GM12878 (cell line): ENCODE data around the gene GLB1L3.

Experiments used
- BMI1 ChIP-seq: fragments of 450-650 bp; IDR thresholded peaks from 2 replicates; pipeline ENCODE4 v1.6.1; 2016; ENCODE audit warnings: mild to moderate bottlenecking, moderate library complexity, borderline replicate concordance
- CHD1 ChIP-seq: IDR thresholded peaks from 2 replicates; pipeline ENCODE4 v1.6.1; 2012; ENCODE audit warnings: low read depth, low read length, improper control_type of control experiment
- CREM ChIP-seq: IDR thresholded peaks from 2 replicates; pipeline ENCODE4 v1.6.1; 2014; ENCODE audit warnings: antibody characterized with exemption, low read depth
- EZH2 ChIP-seq: IDR thresholded peaks from 2 replicates; pipeline ENCODE4 v1.6.1; 2012; ENCODE audit warnings: low read depth, mild to moderate bottlenecking, control low read depth, inconsistent platforms, low read length, borderline replicate concordance; ENCODE audit not compliant: control insufficient read depth
- NR2C1 ChIP-seq: fragments of 450-650 bp; IDR thresholded peaks from 2 replicates; pipeline ENCODE4 v1.6.1; 2017; ENCODE audit warnings: antibody characterized with exemption, mild to moderate bottlenecking, moderate library complexity
- POLR2AphosphoS5 ChIP-seq: IDR thresholded peaks from 2 replicates; pipeline ENCODE4 v1.6.1; 2011; ENCODE audit warnings: mild to moderate bottlenecking, low read length, inconsistent platforms
- RAD21 ChIP-seq: IDR thresholded peaks from 2 replicates; pipeline ENCODE4 v1.6.1; 2011; ENCODE audit warnings: mild to moderate bottlenecking, low read depth, low read length, moderate library complexity; ENCODE audit not compliant: insufficient read depth
- RCOR1 ChIP-seq: conservative IDR thresholded peaks from 2 replicates; pipeline ENCODE4 v1.6.1; 2012; ENCODE audit warnings: low read depth, low read length, improper control_type of control experiment
- ZBED1 ChIP-seq: IDR thresholded peaks from 2 replicates; pipeline ENCODE4 v1.6.1; 2016; ENCODE audit warnings: borderline replicate concordance
- ZNF207 ChIP-seq: fragments of 450-650 bp; IDR thresholded peaks from 2 replicates; pipeline ENCODE4 v1.6.1; 2014; ENCODE audit warnings: antibody characterized with exemption, mild to moderate bottlenecking, borderline replicate concordance
- TF ChIP-seq, protein P1 (sequence below): IDR thresholded peaks from 2 replicates; pipeline ENCODE4 v1.6.1; 2011; ENCODE audit warnings: borderline replicate concordance, low read depth, mild to moderate bottlenecking, moderate library complexity, mixed read lengths, low read length; ENCODE audit not compliant: insufficient read depth; ENCODE audit errors: extremely low read length
- TF ChIP-seq, protein P2 (sequence below): IDR thresholded peaks from 2 replicates; pipeline ENCODE4 v1.6.1; 2011; ENCODE audit warnings: low read depth, mild to moderate bottlenecking, low read length, moderate library complexity, borderline replicate concordance; ENCODE audit errors: extremely low read depth
- TF ChIP-seq, protein P3 (sequence below): fragments of 450-650 bp; IDR thresholded peaks from 2 replicates; pipeline ENCODE4 v1.6.1; 2018; ENCODE audit warnings: borderline replicate concordance, mild to moderate bottlenecking; ENCODE audit not compliant: partially characterized antibody
- TF ChIP-seq, protein P4 (sequence below), 3 experiments: IDR thresholded peaks in 2 of 3; conservative IDR thresholded peaks in 1 of 3; 2 replicates each; pipeline ENCODE4 v1.5.1; 2011; ENCODE audit warnings: low read depth in 3 of 3, low read length in 3 of 3, mild to moderate bottlenecking in 3 of 3, control low read depth in 2 of 3, moderate library complexity in 2 of 3, inconsistent platforms in 1 of 3, mixed read lengths in 1 of 3; ENCODE audit not compliant: control insufficient read depth in 2 of 3, insufficient read depth in 1 of 3; ENCODE audit errors: extremely low read depth in 1 of 3

DNA sequence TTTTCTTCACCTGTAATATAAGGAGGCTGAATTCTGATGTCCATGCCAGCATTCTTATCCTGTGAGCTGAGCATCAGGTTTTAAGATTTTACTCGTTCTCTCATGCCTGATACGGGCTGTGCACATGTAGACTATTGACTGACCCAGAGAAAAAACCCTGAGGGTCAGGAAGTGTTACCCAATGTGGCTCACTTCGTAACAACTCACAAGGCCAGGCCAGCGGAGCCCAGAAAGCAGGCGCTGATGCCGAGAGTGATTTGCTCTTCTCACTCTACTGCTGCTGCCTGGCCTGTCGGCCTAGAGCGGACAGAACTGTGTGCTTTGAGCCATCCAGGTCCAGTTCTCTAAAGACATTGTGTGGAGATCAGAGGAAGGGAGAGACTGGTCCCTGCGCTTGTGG lies 33.8 kb upstream of the GLB1L3 start:
- TF ChIP-seq CHD1: no peak
- TF ChIP-seq BMI1: no peak
- TF ChIP-seq, protein P1, sequence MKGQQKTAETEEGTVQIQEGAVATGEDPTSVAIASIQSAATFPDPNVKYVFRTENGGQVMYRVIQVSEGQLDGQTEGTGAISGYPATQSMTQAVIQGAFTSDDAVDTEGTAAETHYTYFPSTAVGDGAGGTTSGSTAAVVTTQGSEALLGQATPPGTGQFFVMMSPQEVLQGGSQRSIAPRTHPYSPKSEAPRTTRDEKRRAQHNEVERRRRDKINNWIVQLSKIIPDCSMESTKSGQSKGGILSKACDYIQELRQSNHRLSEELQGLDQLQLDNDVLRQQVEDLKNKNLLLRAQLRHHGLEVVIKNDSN: no peak
- TF ChIP-seq, protein P2, sequence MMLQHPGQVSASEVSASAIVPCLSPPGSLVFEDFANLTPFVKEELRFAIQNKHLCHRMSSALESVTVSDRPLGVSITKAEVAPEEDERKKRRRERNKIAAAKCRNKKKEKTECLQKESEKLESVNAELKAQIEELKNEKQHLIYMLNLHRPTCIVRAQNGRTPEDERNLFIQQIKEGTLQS: no peak
- TF ChIP-seq ZBED1: no peak
- no peak for TF ChIP-seq NR2C1
- no peak for TF ChIP-seq RCOR1
- TF ChIP-seq POLR2AphosphoS5: no peak
- no peak for TF ChIP-seq CREM
- TF ChIP-seq, protein P3, sequence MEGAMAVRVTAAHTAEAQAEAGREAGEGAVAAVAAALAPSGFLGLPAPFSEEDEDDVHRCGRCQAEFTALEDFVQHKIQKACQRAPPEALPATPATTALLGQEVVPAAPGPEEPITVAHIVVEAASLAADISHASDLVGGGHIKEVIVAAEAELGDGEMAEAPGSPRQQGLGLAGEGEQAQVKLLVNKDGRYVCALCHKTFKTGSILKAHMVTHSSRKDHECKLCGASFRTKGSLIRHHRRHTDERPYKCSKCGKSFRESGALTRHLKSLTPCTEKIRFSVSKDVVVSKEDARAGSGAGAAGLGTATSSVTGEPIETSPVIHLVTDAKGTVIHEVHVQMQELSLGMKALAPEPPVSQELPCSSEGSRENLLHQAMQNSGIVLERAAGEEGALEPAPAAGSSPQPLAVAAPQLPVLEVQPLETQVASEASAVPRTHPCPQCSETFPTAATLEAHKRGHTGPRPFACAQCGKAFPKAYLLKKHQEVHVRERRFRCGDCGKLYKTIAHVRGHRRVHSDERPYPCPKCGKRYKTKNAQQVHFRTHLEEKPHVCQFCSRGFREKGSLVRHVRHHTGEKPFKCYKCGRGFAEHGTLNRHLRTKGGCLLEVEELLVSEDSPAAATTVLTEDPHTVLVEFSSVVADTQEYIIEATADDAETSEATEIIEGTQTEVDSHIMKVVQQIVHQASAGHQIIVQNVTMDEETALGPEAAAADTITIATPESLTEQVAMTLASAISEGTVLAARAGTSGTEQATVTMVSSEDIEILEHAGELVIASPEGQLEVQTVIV: no peak
- TF ChIP-seq, protein P4, sequence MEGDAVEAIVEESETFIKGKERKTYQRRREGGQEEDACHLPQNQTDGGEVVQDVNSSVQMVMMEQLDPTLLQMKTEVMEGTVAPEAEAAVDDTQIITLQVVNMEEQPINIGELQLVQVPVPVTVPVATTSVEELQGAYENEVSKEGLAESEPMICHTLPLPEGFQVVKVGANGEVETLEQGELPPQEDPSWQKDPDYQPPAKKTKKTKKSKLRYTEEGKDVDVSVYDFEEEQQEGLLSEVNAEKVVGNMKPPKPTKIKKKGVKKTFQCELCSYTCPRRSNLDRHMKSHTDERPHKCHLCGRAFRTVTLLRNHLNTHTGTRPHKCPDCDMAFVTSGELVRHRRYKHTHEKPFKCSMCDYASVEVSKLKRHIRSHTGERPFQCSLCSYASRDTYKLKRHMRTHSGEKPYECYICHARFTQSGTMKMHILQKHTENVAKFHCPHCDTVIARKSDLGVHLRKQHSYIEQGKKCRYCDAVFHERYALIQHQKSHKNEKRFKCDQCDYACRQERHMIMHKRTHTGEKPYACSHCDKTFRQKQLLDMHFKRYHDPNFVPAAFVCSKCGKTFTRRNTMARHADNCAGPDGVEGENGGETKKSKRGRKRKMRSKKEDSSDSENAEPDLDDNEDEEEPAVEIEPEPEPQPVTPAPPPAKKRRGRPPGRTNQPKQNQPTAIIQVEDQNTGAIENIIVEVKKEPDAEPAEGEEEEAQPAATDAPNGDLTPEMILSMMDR (IDR thresholded peaks at IDR 0.05 in 2 of 3, conservative IDR thresholded peaks at IDR 0.05 in 1 of 3; ENCODE audit: control insufficient read depth in 2 of 3, extremely low read depth in 1 of 3, insufficient read depth in 1 of 3, low read depth in 3 of 3, low read length in 3 of 3): no peak
- no peak for TF ChIP-seq ZNF207
- TF ChIP-seq EZH2: no peak
- no peak for TF ChIP-seq RAD21
